SU-DHL-6 (cell line): ENCODE measurements around the gene TBC1D1.

Experiments
- CTCF ChIP-seq: fragments of 200-600 bp; sonication (generic); IDR thresholded peaks from one replicate; pipeline ENCODE4 v1.5.1; 2017; ENCODE audit warnings: antibody characterized with exemption, mild to moderate bottlenecking, low read length, moderate library complexity; ENCODE audit not compliant: insufficient read depth, poor library complexity, severe bottlenecking
- EZH2phosphoT487 ChIP-seq: fragments of 200-600 bp; sonication (generic), shearing (Covaris generic); conservative IDR thresholded peaks from 2 replicates; pipeline ENCODE4 v1.6.1; 2018; ENCODE audit warnings: mild to moderate bottlenecking, antibody characterized with exemption, low read length, moderate library complexity, mixed read lengths

GRCh38 chr4:37991623-37992410, 100.9 kb downstream of the TBC1D1 start:
- no peak for TF ChIP-seq CTCF
- no peak for TF ChIP-seq EZH2phosphoT487
